Lower leg skin (tissue), 3 donors: ENCODE results near the gene CHTF18.

ENCODE experiments used
- CTCF ChIP-seq, 3 donors: fragments of 450-650 bp; IDR thresholded peaks; one replicate each; pipeline ENCODE4 v1.5.1; 2016; ENCODE audit warnings: antibody characterized with exemption in 3 of 3, mild to moderate bottlenecking in 3 of 3, moderate library complexity in 2 of 3
- POLR2A ChIP-seq, 2 donors: fragments of 450-650 bp; IDR thresholded peaks; one replicate each; pipeline ENCODE4 v1.6.1; 2016 to 2017; ENCODE audit warnings: antibody characterized with exemption in 2 of 2, mild to moderate bottlenecking in 1 of 2, moderate library complexity in 1 of 2

GRCh38 chr16:820748-821147 is 32.3 kb downstream of the CHTF18 start:
- TF ChIP-seq CTCF (IDR thresholded peaks at IDR 0.05) (no peak), POLR2A (IDR thresholded peaks at IDR 0.05) (no peak)
